Measurements from ENCODE around the gene CDADC1. TPM values are rescaled to one million over a fixed set of nuclear protein-coding genes. Genes with fewer than 3 reads are reported as not detected.

Gene CDADC1
- total and polyA plus RNA-seq, 2 donors (not counting 3 experiments of a cell fraction or from before 2014, with no cell fraction given) = 2.4 to 9.1 TPM

DNA sequence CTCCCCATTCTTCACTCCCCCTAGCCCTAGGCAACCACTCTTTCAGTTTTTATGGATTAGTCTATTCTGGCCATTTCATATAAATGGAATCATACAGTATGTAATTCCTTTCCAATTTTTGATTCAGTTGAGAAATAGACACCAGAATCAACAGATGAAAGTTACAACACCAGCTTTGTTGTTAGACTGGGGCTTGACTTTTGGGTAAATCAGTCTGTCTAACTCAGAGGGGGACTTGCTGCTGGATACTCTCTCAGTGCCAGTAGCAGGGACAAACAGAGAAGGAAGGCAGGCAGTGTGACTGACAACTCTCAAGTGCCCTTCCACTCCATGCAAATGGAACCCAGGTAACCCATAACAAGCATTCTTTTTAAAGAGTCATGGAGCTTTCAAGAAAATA lies 40.7 kb downstream of the CDADC1 start:
- CTCF ChIA-PET = interaction anchor here (0.6 to 1.2 kb wide), 2 partner anchors 319 to 462 kb away, joined by 3 read pairs; no protein-coding TSS in a partner anchor
- TF ChIP-seq GATA2 (IDR thresholded peaks at IDR 0.05; ENCODE audit: insufficient read depth, insufficient read length, low read depth, low read length) = no peak
- TF ChIP-seq FOS (IDR thresholded peaks at IDR 0.05; ENCODE audit: borderline replicate concordance, insufficient read depth, low read length) = no peak
- Histone ChIP-seq H3K4me1 (ENCODE audit: control insufficient read depth, extremely low read depth, insufficient read depth, low read length) (peaks cover 5% of the 10 kb centered on the region), H3K36me3 (ENCODE audit: control insufficient read depth in 2 of 2, extremely low read depth in 1 of 2, insufficient read depth in 2 of 2, low read length in 2 of 2) (no peaks in the 10 kb centered on the region), H3K4me3 (replicated peaks in 1 of 3; ENCODE audit: insufficient read depth in 1 of 3, low read depth in 1 of 3, low read length in 3 of 3) (no peak overlapping the region), H3K4me2 (ENCODE audit: insufficient read depth, low read length) (no peak overlapping the region), H4K20me1 (replicated peaks; ENCODE audit: control insufficient read depth, extremely low read depth, insufficient read depth, low read length) (no peaks in the 10 kb centered on the region), H3K9ac (replicated peaks; ENCODE audit: extremely low read depth, insufficient read depth, low read length) (no peak overlapping the region), H3K27me3 (ENCODE audit: control insufficient read depth in 2 of 2, insufficient read depth in 2 of 2, low read length in 2 of 2) (no peaks in the 10 kb centered on the region), H3K79me2 (ENCODE audit: control insufficient read depth, insufficient read depth, low read length) (no peaks in the 10 kb centered on the region), H2AFZ (ENCODE audit: low read depth, low read length) (no peak overlapping the region), H3K27ac (ENCODE audit: insufficient read depth, low read depth, low read length) (no peak overlapping the region), H3K9me1 (replicated peaks; ENCODE audit: control insufficient read depth, extremely low read depth, insufficient read depth, low read length) (no peaks in the 10 kb centered on the region), H3K9me3 (replicated peaks; ENCODE audit: control insufficient read depth, insufficient read depth, low read length) (no peaks in the 10 kb centered on the region)
- FAIRE-seq = no peak
- dilution Hi-C loops (cut with MboI; ENCODE audit: extremely low pct_ligation_motif_present, low sequenced_read_pairs) = no loop called here
- no TSS peak for BruUV-seq (replicated peaks)
- intact Hi-C loops (cut with micrococcal nuclease) = no loop called here
- DNase-seq (ENCODE audit: low read depth, low spot score) = no peak
- POLR2A ChIA-PET = no interaction called here

DNA sequence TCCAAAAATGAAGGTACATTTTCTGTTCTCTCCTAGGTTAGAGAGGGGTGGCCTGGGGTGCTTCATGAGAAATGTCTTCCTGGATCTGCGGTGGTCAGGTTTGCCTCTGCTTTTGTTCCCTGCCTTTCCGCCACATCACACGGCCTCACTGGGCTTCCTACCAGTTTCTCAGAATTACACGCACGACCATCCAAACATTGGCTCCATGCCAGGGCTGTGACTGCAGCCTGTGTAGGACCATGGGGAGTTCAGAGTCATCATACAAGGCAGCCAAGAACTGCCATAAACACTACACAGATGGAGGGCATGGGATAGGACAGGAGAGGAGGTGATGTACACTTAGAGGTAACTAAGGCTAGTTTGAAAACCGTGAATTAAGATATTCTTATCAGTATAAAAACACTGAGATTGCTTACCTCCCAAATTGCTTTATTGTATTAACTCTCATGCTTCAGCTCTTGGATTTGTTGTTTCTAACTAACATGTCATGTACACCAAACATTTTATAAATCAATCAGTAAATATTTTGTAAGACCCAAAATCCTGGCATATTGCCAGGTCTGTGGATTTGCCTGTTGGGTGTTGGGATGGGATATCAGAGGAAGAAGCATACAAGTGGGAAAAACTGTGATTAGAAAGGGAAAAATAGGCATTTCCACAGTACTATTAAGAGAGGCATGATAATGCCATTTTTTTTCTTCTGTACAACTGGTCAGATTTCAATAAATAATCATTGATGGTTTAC lies 45.2 kb downstream of the CDADC1 start:
- ChIA-PET CTCF (interaction anchor here (1.1 to 2.1 kb wide), 3 partner anchors 12 to 45 kb away, joined by 3 to 8 read pairs (median 3); partner anchors contain the start of gene CDADC1), POLR2A (no interaction called here)
- no peaks in the 10 kb centered on the region for H4K20me1 ChIP-seq (replicated peaks; ENCODE audit: control insufficient read depth, extremely low read depth, insufficient read depth, low read length)
- no peak overlapping the region for H3K27ac ChIP-seq (ENCODE audit: insufficient read depth, low read depth, low read length)
- DNase-seq (ENCODE audit: low read depth, low spot score) (peak; percentile 75), FAIRE-seq (peak; percentile 43)
- dilution Hi-C loops (cut with MboI; ENCODE audit: extremely low pct_ligation_motif_present, low sequenced_read_pairs) = no loop called here
- TF ChIP-seq POLR2A (IDR thresholded peaks at IDR 0.05; ENCODE audit: low read depth, low read length) = no peak
- TF ChIP-seq, protein P1, sequence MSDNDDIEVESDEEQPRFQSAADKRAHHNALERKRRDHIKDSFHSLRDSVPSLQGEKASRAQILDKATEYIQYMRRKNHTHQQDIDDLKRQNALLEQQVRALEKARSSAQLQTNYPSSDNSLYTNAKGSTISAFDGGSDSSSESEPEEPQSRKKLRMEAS (IDR thresholded peaks at IDR 0.05; ENCODE audit: insufficient read depth, insufficient read length) = no peak
- no peak for TF ChIP-seq GATA2 (IDR thresholded peaks at IDR 0.05; ENCODE audit: insufficient read depth, insufficient read length, low read depth, low read length)
- no peak for TF ChIP-seq POLR2AphosphoS5 (IDR thresholded peaks at IDR 0.05; ENCODE audit: insufficient read depth, low read depth, low read length)
- TF ChIP-seq JUN (IDR thresholded peaks at IDR 0.05; ENCODE audit: borderline replicate concordance, insufficient read depth, insufficient read length, low read depth) = no peak
- no peak for TF ChIP-seq MYC (IDR thresholded peaks at IDR 0.05; ENCODE audit: low read depth, low read length)
- TF ChIP-seq EZH2 (IDR thresholded peaks at IDR 0.05; ENCODE audit: borderline replicate concordance, low read depth, low read length, severe bottlenecking) = no peak
- no peak for TF ChIP-seq FOS (IDR thresholded peaks at IDR 0.05; ENCODE audit: borderline replicate concordance, insufficient read depth, low read length)
- TF ChIP-seq, protein P2, sequence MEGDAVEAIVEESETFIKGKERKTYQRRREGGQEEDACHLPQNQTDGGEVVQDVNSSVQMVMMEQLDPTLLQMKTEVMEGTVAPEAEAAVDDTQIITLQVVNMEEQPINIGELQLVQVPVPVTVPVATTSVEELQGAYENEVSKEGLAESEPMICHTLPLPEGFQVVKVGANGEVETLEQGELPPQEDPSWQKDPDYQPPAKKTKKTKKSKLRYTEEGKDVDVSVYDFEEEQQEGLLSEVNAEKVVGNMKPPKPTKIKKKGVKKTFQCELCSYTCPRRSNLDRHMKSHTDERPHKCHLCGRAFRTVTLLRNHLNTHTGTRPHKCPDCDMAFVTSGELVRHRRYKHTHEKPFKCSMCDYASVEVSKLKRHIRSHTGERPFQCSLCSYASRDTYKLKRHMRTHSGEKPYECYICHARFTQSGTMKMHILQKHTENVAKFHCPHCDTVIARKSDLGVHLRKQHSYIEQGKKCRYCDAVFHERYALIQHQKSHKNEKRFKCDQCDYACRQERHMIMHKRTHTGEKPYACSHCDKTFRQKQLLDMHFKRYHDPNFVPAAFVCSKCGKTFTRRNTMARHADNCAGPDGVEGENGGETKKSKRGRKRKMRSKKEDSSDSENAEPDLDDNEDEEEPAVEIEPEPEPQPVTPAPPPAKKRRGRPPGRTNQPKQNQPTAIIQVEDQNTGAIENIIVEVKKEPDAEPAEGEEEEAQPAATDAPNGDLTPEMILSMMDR (IDR thresholded peaks at IDR 0.05; ENCODE audit: extremely low read depth in 1 of 2, insufficient read depth in 1 of 2, low read depth in 1 of 2, low read length in 2 of 2) = no peak
- no peak overlapping the region for H3K4me2 ChIP-seq (ENCODE audit: insufficient read depth, low read length)
- no peaks in the 10 kb centered on the region for H3K27me3 ChIP-seq (ENCODE audit: control insufficient read depth in 2 of 2, insufficient read depth in 2 of 2, low read length in 2 of 2)
- H3K4me3 ChIP-seq (replicated peaks in 1 of 3; ENCODE audit: insufficient read depth in 1 of 3, low read depth in 1 of 3, low read length in 3 of 3) = no peak overlapping the region
- H3K9ac ChIP-seq (replicated peaks; ENCODE audit: extremely low read depth, insufficient read depth, low read length) = no peak overlapping the region
- peaks cover 5% of the 10 kb centered on the region for H3K4me1 ChIP-seq (ENCODE audit: control insufficient read depth, extremely low read depth, insufficient read depth, low read length)
- H3K79me2 ChIP-seq (ENCODE audit: control insufficient read depth, insufficient read depth, low read length) = no peaks in the 10 kb centered on the region
- intact Hi-C loops (cut with micrococcal nuclease) = no loop called here
- no peaks in the 10 kb centered on the region for H3K36me3 ChIP-seq (ENCODE audit: control insufficient read depth in 2 of 2, extremely low read depth in 1 of 2, insufficient read depth in 2 of 2, low read length in 2 of 2)
- peak overlapping the region; percentile 28 for H2AFZ ChIP-seq (ENCODE audit: low read depth, low read length)
- H3K9me3 ChIP-seq (replicated peaks; ENCODE audit: control insufficient read depth, insufficient read depth, low read length) = no peaks in the 10 kb centered on the region
- H3K9me1 ChIP-seq (replicated peaks; ENCODE audit: control insufficient read depth, extremely low read depth, insufficient read depth, low read length) = no peaks in the 10 kb centered on the region
- no TSS peak for BruUV-seq (replicated peaks)
